Testis (tissue), 2 donors: Measurements from ENCODE around the gene TMEM135.

Experiments used
- CTCF ChIP-seq, 3 experiments: fragments of 450-650 bp in 2 of 3; fragments of 200-600 bp in 1 of 3; sonication (generic) in 1 of 3; IDR thresholded peaks; one replicate each; pipeline ENCODE4 v1.5.1; 2016 to 2019; ENCODE audit warnings: antibody characterized with exemption in 3 of 3, mild to moderate bottlenecking in 2 of 3, moderate library complexity in 1 of 3
- POLR2A ChIP-seq: fragments of 450-650 bp; IDR thresholded peaks from one replicate; pipeline ENCODE4 v1.6.1; 2017; ENCODE audit warnings: antibody characterized with exemption, mild to moderate bottlenecking, moderate library complexity

GRCh38 chr11:87239531-87239930 is 201.8 kb downstream of the TMEM135 start:
- TF ChIP-seq CTCF (IDR thresholded peaks at IDR 0.05) (no peak), POLR2A (no peak)
